Cardiac fibroblast (primary cell): ENCODE data around the gene KDM5A.

Source experiments
- DNase-seq, 2 donors: peaks; one replicate each; pipeline versions ENCODE4 v3.0.0 to v3.0.0-alpha.2; 2010; ENCODE audit warnings: low read depth in 2 of 2
- H3K4me3 ChIP-seq, 2 donors: replicated peaks in 1 of 2; 1 replicate in 1 of 2; 2 replicates in 1 of 2; pipeline ENCODE4 v1.5.1; 2011; ENCODE audit warnings: low read depth in 2 of 2, low read length in 2 of 2, mild to moderate bottlenecking in 2 of 2, moderate library complexity in 1 of 2
- TF ChIP-seq, protein P1 (sequence below): IDR thresholded peaks from one replicate; pipeline ENCODE4 v1.5.1; 2011; ENCODE audit warnings: low read depth, mild to moderate bottlenecking, low read length, inconsistent platforms

Gene KDM5A

DNA sequence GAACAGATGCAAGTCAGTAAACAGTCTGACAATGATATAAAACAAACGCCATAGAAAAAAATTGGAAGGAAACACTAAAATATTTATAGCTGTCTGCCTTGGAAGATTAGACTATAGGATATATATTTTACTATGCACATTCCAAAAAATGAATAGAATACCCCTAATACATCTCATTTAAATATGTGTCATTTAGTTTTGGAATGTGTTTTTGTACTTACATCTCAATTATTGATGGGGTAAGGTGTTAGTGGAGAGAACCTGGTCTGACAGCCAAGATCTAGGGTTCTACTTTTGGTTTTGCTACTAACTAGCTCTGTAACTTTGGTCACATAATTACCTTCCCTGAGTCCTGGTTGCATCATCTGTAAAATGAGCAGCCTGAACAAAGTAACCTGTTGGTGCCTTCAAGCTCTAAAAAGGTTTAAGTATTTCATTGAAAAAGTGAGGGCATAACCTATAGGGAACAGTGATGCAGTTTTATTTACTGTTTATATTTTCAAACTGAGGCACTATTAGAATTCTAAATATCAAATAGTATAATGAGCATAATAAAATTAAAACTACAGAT, 97.9 kb downstream of the KDM5A start:
- no peak for DNase-seq
- no peak overlapping the region for H3K4me3 ChIP-seq
- TF ChIP-seq, protein P1, sequence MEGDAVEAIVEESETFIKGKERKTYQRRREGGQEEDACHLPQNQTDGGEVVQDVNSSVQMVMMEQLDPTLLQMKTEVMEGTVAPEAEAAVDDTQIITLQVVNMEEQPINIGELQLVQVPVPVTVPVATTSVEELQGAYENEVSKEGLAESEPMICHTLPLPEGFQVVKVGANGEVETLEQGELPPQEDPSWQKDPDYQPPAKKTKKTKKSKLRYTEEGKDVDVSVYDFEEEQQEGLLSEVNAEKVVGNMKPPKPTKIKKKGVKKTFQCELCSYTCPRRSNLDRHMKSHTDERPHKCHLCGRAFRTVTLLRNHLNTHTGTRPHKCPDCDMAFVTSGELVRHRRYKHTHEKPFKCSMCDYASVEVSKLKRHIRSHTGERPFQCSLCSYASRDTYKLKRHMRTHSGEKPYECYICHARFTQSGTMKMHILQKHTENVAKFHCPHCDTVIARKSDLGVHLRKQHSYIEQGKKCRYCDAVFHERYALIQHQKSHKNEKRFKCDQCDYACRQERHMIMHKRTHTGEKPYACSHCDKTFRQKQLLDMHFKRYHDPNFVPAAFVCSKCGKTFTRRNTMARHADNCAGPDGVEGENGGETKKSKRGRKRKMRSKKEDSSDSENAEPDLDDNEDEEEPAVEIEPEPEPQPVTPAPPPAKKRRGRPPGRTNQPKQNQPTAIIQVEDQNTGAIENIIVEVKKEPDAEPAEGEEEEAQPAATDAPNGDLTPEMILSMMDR: no peak

DNA sequence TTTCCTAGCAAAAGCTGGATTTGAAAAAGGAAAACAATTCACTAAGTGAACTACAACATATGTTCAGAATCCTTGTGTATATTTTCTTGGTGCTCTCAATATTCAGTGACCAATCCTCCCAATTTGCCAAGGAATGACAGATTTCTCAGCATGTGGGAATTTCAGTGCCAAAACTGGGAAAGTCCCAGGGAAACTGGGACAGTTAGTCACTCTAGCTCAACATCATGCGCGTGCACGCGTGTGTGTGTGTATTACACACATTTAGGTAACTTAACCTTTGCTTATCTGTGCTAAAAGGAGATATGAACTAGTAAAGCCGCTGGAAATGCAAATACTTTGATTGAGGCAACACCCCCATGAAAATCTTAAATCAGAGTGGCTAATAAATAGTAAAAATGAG, 100.4 kb downstream of the KDM5A start:
- no peak overlapping the region for H3K4me3 ChIP-seq
- peak; percentile 57 to 86 for DNase-seq
- TF ChIP-seq, protein P1: no peak

DNA sequence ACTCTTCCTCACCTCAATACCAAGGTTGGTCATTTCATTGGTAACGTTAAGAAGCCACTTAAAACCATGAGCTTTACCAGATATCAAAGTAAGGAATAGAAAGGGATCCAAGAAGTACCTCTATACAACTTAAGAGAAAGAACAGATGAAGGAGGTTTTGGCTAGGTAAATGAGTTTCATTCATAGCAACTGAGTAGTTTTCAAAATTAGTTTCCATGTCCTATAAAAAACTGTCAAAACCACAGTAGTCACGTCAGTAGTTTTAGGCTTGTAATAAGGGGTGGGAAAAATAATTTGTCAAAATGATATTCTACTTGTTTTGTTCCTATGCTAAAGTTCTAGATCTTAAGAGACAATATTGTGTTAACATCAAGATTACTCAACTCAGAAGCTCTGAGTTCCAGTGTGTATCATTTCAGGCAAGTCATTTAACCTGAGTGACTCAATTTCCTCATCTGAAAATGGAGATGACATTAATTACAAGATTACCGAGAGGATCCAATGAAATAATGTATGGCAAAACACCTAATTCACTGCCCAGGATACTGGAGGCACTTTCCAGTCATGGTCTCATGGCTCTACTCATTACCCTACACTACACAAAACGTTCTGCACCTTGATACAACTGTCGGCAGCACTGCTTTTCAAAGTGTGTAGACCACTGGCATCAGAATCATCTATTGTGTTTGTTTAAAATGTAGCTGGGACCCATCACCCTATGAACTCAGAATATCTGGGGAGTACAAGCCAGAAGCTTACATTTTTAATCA, 102.4 kb downstream of the KDM5A start:
- no peak overlapping the region for H3K4me3 ChIP-seq
- no peak for DNase-seq
- TF ChIP-seq, protein P1: no peak

DNA sequence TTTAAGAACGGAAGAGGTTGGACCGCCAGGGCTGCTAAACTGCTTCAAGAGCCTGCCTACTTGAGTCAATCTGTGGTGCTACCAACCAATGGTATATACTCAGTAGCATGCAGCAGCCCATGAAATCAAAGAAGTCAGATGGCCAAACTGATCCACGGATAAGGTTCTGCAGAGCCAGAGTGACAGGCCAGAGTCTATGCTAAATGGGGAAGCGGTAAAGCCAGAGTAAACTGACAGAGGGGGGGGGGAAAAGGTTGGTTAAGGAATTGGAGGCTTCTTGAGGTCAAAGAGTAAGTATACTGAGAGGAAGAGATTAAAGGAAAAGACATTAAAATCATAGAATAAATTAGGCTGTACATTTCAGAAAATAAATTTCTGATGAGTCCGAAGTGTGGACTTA, 111.1 kb downstream of the KDM5A start:
- H3K4me3 ChIP-seq: no peak overlapping the region
- DNase-seq: no peak
- TF ChIP-seq, protein P1: no peak

DNA sequence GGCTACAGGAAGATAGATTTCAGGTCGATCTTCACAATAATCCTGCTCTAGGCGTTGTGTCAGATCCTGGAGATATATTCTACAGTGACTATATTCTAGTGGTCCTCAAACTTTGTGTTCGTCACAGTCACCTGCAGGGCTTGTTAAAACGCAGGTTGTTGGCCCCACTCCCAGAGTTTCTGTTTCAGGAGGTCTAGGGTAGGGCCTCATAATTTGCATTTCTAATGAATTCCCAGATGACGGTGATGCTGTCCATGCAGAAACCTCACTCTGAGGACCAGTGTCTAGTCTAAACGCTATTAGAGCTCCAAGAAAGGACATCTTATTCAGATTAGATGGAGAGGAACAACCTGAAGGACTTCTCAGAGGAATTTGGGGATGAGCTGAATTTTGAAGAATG, 113.3 kb downstream of the KDM5A start:
- DNase-seq: no peak
- H3K4me3 ChIP-seq: no peak overlapping the region
- TF ChIP-seq, protein P1: no peak

DNA sequence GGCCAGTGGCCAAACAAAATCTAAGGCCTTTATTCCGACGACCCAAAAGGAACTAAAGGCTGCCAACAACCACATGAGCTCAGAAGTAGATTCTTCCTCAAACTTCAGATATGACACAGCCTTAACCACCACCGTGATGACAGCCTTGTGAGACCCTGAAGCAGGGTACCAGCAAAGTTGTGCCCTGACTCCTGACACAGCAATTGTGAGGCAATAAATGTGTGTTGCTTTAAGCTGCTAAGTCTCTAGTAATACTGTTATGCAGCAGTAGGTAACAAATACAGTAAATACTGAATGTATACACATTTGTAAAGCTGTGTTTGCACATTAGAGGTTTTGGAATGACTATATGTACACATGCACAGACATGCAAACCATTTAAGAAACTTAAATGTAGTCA, 115.7 kb downstream of the KDM5A start:
- TF ChIP-seq, protein P1: no peak
- H3K4me3 ChIP-seq: no peak overlapping the region
- DNase-seq: no peak

DNA sequence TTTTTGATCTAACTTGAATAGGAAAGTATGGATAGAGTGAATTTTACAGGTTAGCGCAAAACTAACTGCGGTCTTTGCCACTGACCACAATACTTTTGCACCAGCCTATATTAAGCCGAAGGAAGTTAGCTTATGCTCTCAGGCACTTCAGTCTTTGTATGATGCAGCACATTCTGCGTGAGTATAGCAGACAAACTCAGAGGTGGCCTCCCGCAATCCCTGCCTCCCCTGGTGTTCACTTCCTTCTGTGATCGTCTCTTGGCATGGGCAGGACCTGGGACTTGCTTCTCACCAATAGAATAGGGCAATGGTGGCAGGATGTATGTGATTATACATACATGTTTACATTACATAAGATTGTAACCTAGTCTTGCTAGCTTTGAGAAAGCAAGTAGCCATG, 116.2 kb downstream of the KDM5A start:
- H3K4me3 ChIP-seq: no peak overlapping the region
- no peak for DNase-seq
- TF ChIP-seq, protein P1: no peak
